Stimulated activated CD4-positive, alpha-beta T cell treated with anti-CD3 and anti-CD28 coated beads, TNF-alpha, amount 100 ng/mL, for 48 hours (primary cell): ENCODE results near the gene AK8.
"Not testable (repeated sequence)": the region's sequence is repeated elsewhere in the genome, so short reads cannot be mapped to it uniquely, and the experiment has no call there.

Source experiments
- DNase-seq, 3 donors: peaks; one replicate each; pipeline ENCODE4 v3.0.0-alpha.2; 2020; ENCODE audit warnings: low read depth in 3 of 3

Gene AK8

DNA sequence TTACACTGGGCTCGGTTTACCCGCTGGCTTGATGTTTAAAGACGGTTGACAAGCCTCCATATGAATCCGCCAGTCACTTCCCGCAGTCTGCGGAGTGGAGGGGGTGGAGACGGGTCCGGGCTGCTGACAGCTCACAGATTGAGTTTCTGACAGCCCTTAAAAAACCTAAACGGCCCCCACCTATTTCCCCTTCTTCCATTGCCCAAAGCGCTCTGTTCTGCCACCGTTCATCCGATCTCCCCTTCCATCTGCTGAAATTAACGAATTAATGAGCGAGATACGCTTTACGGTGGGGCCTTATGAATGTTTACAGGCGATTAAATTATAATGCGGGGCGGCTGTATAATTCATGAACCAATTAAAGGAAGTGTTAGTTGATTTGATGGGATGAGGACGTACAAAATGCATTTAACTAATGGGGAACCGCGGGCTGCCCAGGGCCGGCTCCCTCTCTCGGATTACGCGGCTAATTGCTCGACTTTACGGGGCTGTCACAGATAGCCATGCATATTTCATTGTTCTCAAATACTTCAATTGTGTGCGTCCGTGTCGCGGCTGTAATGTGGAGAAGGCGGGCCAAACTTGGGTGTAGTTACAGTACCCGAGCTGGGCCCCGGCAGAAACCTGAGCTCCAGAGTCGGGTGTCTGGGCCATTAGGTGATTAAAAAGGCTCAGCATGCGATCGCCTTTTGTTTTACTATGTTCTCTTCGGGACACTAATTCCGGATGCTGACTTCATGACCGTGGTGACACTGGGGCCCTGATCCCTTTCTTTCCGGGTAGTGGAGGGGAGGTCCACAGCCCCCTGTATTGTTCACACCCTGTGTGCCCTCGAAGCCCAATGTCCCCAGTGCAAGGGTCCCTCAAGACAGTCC is 133.0 kb downstream of the AK8 start:
- DNase-seq: no peak

DNA sequence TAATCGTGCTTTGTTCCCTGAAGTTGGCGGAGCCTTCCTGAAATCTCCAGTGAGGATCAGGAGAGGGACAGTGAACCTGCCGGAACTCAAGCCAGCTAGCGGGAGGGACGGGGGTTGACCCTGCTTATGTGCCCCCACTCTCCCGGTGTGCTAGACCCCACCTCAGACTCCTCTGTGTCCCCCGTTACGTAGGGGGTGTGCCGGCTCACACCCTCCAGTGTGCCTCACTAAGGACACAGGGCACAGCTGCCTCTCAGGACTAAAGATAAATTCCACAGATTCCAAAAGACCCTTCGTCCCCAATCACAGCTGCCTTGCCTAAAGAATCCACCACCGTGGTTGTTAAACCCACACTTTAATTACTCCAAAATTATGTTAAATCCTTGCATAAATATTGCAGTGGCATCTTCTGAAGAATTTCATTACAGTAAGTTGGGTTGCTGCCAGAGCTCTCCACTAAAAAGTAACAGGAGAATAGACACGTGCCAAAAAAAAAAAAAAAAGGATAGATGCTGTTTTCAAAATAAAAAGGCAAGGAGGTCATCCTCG is 134.1 kb downstream of the AK8 start:
- DNase-seq: no peak

DNA sequence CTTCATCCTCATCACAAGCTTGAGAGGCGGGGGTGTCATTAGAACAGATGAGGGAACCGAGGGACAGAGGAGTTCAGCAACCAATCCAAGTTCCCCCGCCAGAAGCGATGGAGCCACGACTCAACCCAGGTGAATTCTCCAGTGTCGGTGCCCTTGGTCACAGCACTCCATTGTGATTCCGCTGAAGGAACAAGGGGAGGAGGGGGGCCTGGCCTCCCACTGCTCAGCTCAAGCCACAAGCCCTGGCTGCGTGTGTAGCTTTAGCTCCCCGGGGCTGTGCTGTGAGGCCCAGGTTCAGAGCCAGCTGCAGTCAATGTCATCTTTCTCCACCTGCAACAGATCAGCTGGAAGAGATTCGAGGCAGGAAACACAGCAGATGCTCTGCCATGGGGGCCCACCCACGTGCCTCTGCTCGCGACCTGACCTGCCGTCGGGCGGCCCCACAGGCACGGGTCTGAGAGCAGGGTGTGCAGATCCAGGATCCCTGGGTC is 135.2 kb downstream of the AK8 start:
- DNase-seq: no peak

DNA sequence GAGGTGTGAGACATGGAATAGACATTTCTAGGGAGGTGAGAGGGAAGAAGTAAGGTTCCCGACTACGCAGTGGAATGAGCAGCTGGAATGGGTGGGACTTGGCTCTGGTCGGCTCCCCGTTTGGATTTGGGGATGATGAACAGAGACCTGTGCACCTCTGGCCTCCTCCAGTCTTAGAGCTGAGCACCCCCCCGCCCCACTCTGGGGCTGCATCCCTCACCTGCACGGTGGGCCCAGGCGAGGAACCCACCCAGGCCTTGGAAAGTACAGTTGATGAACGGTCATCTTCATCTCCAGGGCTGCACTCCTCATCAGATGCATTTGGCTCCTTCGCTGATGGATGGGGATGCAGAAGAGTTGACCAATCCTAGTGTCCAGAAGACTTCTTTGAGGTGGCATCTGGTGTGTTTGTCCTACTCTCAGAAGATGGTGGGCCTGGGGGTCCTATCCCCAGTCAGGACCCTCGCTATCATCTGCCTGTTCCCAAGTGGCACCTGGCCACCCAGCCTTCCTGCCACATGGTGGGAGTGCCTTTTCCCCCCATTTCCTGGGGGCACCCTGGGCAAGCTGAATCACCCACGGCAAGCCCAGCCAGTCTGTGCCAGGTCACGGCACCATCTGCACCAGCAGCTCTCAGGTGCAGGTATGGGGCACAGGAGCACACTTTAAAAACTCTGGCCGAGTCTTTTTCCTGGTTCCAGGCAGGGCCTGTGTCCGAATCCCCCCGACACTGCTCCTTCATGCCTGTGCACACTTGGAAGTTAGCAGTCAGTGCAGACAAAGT is 137.4 kb downstream of the AK8 start:
- no peak for DNase-seq

DNA sequence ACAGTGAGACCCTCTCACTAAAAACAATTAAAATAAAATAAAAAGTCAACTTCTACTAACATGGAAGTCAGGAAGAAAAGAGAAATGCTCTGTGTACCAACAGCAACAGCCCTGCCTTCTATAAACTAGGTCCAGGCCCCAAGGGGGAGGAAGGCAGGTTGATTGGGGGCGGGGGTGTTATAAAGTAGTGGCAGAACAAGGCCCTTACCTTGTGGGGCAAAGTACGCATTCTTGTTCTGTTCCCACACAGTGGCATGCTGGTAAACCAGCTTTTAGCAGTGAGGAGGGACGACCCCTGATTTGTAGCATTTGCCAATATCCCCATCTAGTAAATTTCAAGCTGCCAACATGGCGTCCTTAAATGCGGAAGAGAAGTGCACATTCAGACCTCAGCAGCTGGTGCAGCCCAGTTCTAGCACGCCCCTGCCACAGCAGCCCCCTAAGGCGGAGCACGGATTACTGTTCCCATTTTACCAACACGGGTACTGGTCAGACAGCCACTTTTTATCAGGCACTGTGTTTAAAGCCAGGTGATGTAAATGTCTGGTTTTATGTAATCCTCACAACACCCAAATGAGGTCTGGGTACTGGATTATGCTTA is 138.3 kb downstream of the AK8 start:
- DNase-seq: no peak

DNA sequence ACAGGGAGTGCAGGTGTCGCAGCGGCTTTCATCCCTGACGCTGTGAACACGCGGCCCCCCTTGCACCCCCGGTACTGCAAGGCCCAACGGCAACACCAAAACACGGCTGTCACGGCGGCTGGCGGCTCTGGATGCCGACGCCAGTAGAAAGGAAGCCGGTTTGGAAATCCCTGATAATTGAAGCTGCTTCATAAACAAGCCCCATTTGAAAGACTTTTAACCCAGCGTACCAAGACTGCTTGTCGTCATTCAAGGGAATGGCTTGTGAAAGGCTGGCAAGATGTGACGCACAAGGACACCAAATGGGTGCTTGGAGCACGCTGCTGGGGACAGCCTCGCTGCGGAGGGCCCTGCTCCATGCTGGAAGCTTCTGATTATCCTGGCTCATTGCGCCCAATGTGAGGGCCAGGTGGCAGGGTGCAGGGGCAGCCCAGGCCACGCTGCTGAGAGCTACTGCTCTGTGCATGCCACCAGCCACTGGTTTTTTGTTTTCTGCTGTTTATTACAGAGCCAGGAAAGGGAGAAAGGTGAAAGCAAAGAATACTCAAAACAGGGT is 144.7 kb downstream of the AK8 start:
- no peak for DNase-seq

DNA sequence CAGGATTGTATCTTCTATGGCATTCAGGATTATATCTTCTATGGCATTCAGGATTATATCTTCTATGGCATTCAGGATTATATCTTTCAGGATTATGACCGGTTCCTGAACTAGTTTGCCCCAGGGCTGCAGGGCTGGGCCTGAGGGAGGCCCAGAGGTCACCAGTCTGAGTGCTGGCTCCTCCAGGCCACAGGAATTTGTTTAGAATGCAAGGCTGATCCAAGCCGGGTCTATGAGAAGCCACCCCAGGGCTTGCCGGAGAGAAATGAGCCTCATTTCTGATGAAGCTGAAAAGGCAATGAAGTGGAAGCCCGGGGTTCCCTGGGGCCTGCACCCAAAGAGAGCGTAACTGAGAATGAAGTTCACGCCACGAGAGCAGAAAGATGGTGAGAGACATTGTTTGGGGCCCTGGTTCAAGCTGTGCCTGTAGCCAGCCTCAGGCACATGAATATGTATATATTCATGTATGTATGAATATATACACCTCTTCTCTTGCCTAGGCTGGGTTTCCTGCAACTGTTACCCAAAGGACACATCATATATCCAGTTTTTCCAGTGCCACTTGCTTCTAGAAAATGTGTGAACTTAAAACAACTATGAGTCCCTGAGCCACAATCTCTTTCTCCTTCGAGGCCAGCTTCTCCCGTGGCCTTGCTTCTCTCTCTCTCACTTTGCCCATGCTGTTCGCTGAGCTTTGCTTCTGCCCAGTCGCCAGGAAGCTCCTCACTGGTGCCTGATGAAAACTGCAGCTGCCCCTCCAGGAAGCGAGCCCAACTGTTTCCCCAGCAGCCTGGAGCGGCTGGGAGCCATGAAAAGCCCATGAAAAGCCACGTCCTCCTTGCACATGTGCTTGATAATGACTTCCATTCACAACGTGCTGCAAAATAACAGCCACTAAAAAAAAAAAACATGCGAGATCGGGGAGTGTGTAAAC is 145.5 kb downstream of the AK8 start:
- no peak for DNase-seq

DNA sequence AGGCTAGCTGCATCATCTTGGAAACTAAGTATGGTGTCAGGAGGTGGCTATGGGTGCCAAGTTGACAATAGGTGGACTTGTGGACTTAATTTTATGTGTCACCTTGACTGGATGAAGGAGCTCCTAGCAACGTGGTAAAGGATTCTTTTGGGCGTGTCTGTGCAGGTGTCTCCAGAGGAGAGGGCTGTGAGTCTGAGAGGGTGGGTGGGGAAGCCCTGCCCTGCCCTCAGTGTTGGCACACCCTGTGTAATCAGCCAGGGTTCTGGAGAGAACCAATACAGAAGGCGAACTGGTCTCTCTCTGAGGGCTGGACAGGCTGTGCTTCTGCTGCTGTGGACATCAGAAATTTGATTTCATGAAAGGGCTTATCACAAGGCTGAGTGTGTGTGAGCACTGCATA is 146.9 kb downstream of the AK8 start:
- no peak for DNase-seq

DNA sequence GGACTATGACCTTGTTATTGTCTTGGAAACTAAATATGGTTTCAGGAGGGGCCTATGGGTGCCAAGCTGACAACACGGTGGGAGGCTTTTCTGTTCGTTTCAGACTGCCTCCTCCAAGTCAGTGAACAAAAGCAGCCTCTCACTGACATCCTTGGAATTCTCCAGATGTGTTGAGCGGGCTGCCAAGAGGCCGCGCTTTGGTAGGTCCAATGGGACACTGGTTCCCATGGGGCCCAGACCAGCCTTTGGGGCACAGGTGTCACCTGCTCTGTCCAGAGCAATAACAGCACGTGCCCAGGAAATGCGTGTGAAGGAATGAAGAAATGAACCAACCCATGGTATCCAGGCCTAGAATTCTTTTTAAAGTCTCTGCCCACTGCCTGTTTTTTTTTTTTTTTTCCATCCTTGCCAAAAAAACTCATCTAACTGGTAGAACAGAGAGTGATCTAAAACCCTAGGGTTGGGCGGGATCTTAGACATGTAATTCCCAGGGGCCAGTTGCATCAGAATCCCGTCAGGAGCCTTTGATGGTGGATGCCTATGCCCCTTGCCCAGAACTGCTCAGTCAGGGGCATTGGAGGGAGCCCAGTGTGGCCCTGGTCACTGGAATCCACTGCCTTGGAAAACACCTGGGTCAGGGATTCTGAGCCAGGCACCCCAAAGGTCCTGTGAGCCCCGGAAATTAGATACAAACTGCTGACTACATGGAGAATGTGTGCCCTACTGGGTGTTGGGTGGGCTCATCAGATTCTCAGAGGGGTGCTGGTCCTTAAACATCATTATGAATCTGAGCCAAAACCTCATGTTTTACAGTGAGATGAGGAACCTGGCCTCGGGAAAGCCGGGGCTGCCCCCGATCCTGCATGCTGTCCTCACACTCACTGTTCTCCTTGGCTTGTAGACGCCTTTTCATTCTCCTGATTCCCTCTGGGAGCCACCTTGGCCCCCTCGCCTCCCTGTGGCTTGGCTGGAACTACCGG is 147.7 kb downstream of the AK8 start:
- DNase-seq: no peak

DNA sequence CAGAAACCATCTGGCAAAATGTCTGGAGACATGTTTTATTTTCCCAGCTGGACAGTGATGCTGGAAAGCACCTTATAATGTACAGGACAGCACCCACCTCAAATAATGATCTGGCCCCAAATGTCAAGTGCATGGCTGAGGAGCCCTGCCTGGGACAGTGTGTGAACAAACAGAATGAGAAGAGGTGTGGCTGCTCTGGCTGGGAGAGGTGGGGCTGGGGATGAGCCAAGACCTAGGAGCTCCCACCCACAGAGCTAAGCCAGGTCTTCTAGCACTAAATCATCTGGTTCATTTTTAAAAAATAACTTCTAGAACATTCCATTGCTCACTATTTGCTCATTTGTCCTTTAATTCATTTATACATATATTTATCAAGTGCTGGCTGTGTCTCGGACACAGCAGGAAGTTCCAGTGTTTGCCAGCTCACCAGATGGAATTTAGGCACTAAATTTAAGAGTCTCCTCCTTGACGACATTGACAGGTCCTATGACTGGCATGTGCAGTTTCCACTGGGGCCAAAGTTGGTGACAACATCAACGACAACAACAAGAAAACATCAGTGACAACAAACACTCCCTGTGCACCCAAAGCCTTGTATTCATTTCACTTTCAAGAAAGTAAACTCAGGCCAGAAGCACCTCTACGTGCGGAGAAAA is 148.7 kb downstream of the AK8 start:
- DNase-seq: no peak

DNA sequence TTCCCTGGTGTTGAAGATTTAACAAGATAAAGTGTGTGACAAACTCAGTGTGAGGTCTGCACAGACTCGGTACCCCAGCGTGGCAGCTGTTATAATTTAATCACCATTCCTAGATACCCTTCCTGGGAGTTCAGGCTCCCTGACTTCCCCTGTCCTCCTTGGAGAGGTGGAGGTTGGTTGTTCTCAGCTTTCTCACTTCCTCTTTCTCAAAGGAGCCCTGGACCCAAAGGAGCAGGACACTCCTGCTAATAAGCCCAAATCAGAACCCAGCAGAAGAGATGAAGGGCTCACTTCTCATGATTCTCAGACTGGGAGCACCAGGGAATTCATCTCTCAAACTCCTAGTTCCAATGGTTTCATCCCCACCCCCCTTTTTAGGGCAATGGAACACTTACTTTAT is 149.6 kb downstream of the AK8 start:
- no peak for DNase-seq

DNA sequence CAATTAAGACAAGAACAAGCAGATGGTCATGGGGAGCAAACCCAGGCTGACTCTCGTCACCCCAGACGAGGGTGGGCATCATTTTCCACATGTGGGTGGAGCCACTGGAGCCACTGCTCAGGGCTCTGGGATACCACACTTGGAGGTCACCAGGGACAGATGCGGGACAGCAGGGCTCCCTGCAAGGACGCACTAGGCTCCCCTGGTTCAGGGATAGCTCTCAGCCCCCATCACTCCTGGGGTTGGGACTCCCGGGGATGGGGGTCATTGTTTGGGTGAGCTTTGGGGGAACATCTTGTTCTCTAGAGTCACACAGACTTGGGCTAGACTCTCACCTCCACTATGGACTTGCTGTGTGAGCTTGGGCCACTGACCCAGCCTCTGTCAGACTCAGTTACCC is 150.0 kb downstream of the AK8 start:
- no peak for DNase-seq

DNA sequence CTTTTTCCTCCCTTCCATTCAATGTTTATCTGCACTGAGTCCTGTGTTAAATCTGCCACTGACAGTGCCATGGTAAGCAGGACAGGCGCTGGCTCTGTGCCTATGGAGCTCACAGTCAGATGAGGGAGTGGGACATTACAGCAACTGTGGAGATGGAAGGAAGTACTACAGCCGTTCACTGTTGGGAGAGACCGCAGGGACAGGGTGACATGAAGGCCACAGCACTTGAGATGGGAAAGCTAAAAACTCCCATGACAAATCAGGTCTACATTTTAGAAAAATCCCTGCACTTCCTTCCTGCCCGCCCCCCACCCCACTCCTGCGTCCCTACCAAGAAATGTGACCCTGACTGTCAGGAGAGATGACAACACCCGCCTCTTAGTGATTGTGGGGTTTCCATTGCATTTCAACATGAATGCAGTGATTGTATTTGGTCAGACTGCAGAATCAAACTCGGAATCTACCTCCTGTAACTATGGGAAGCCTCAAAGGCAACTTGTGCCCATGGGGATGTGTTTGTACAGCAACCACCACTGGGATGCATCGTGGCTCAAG is 151.4 kb downstream of the AK8 start:
- DNase-seq: no peak

DNA sequence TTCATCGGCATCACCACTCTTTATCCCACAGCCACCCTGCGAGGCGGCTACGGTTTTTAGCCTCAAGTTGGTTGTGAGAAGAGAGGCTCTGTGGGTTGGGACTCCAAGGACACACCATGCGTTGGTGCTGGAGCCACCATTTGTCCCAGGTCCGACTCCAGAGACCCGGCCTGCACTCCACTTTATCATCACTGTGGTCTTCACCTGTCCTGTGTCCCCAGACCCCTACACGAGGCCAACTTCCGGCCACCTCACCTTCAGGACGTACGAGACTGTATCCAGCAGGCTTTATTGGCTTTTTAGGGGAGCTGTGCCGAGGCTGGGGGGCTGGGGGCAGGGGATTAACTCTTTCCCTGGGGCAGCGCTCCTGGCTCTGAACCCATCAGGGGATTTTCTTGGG is 152.8 kb downstream of the AK8 start:
- DNase-seq: no peak

DNA sequence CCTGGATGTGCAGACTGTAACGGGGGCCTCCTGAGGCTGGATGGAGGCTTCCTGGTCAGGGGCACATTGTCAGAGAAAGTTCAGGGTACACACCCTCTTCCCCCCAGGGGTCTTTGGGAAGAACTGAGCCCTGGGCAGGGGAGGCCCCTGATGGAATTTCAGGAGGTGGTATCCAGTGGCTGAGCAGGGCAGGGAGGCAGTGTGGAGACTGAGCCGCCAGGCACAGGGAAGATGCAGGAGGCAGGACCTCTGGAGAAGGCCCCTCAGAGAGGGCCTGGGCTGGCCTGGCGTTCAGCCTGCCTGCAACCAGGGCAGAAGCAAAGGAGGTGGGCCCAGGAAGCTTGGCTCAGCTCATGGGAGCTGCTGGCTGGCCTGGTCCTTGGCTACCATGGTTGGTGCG is 154.3 kb downstream of the AK8 start:
- no peak for DNase-seq

DNA sequence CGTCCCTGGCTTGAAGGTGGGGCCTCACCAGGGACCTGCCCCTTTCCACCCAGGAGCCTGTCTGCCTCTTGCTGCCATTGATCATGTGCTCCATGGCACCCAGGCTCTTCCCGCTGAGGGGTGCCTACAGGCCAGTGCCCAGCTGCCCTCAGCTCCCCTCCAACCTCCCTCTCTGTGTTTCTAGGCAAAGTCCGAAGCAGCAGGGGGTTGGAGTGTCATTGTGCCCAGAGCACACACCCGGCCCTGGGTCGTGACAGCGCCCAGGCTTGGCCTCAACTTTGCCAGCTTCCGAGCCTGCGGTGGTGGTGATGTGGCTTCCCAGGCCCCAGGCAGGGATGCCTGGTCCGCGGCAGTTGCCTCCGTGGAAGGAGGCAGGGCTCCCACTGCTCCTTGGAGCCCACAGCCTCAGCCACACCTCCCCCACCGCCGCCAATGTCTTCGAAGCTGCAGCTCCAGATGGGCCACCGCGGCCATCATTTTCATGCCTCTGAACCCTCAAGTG is 155.5 kb downstream of the AK8 start:
- DNase-seq: no peak

DNA sequence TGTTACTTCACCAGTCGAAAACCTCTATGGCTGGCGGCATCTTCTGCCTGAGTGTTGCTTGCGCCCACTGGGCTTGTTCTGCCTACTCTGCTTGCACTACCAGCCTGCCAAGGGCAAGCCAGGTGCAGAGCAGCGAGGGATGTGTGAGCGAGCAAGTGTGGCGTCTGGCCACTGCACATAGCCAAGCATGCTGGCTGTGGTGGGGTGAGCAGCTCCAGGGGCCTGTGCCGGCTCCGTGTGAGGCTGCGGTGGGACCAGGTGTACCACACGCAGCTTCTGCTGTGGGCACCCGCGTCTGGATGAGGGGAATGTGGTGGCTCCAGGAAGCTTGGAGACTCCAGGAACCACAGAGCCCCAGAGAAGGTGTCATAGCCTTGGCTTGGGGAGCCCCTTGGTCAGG is 156.4 kb downstream of the AK8 start:
- no peak for DNase-seq

DNA sequence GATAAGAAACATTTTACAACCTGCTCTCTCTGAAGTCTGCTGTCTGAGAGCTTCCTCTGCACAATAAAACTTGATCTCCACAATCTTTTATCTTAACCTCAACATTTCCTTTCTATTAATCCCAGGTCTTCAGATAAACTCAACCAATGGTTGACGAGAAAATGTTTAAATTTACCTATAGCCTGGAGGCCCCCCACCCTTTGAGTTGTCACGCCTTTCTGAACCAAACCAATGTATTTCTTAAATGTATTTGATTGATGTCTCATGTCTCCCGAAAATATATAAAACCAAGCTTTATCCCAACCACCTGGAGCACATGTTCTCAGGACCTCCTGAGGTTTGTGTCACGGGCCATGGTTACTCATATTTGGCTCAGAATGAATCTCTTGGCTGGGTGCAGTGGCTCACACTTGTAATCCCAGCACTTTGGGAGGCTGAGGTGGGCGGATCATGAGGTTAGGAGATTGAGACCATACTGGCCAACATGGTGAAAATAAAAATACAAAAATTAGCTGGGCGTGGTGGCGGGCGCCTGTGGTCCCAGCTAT is 159.6 kb downstream of the AK8 start:
- not testable (repeated sequence) for DNase-seq
